ENCODE results near the gene CUEDC1. TPM values are rescaled to one million over a fixed set of nuclear protein-coding genes. Genes with fewer than 3 reads are reported as not detected.

CUEDC1 gene
- total and polyA plus RNA-seq, 2 of the 13 experiments (the other 11 are each of a cell fraction or from before 2014, with no cell fraction given): 7.4 to 12.9 TPM

- no peak for TF ChIP-seq ZNF382 (CRISPR knock-in tag; IDR thresholded peaks at IDR 0.05; ENCODE audit: borderline replicate concordance)
- TF ChIP-seq AKAP8 (CRISPR knock-in tag; IDR thresholded peaks at IDR 0.05): peak; percentile 97
- peak; percentile 88; the same call in 1 of the 2 replicates for TF ChIP-seq DR1 (CRISPR knock-in tag; IDR thresholded peaks at IDR 0.05)
- TF ChIP-seq ATF2 (CRISPR knock-in tag; IDR thresholded peaks at IDR 0.05): peak; percentile 96
- peak; percentile 61; the same call in 1 of the 2 replicates for TF ChIP-seq HMG20A (CRISPR knock-in tag; IDR thresholded peaks at IDR 0.05; ENCODE audit: borderline replicate concordance)
- TF ChIP-seq ZNF737 (CRISPR knock-in tag; IDR thresholded peaks at IDR 0.05; ENCODE audit: borderline replicate concordance): peak; percentile 78; the same call in 1 of the 2 replicates
- TF ChIP-seq HMGXB3 (CRISPR knock-in tag; IDR thresholded peaks at IDR 0.05; ENCODE audit: borderline replicate concordance): peak; percentile 97; the same call in 1 of the 2 replicates
- peak; percentile 87 for TF ChIP-seq ZNF724P (CRISPR knock-in tag; IDR thresholded peaks at IDR 0.05; ENCODE audit: borderline replicate concordance)
- TF ChIP-seq ZFP91 (CRISPR knock-in tag; IDR thresholded peaks at IDR 0.05; ENCODE audit: borderline replicate concordance): peak; percentile 98
- peak; percentile 99 for TF ChIP-seq PHF20 (CRISPR knock-in tag; IDR thresholded peaks at IDR 0.05)
- peak; percentile 100 for TF ChIP-seq ZNF619 (CRISPR knock-in tag; IDR thresholded peaks at IDR 0.05)
- peak; percentile 80 for TF ChIP-seq FOSL2 (CRISPR knock-in tag; IDR thresholded peaks at IDR 0.05)
- 0 out of 2 replicates have a peak, but pooled peaks have one; percentile 57 for TF ChIP-seq SATB2 (CRISPR knock-in tag; IDR thresholded peaks at IDR 0.05)
- no peak for TF ChIP-seq PLRG1 (conservative IDR thresholded peaks at IDR 0.05)
- peak; percentile 95 for TF ChIP-seq RXRB (CRISPR knock-in tag; IDR thresholded peaks at IDR 0.05; ENCODE audit: borderline replicate concordance)
- 0 out of 2 replicates have a peak, but pooled peaks have one; percentile 94 for TF ChIP-seq ZNF235 (CRISPR knock-in tag; IDR thresholded peaks at IDR 0.05; ENCODE audit: borderline replicate concordance)
- no peak; the same call in none of the 2 replicates for TF ChIP-seq ZNF564 (CRISPR knock-in tag; IDR thresholded peaks at IDR 0.05)
- TF ChIP-seq SIX4 (CRISPR knock-in tag; IDR thresholded peaks at IDR 0.05): peak; percentile 90
- TF ChIP-seq KAT2B (IDR thresholded peaks at IDR 0.05; ENCODE audit: borderline replicate concordance, low read depth, low read length): no peak
- TF ChIP-seq NCOA5 (CRISPR knock-in tag; IDR thresholded peaks at IDR 0.05): no peak
- peak; percentile 74 for TF ChIP-seq NFYC (CRISPR knock-in tag; IDR thresholded peaks at IDR 0.05)
- TF ChIP-seq ZNF670 (CRISPR knock-in tag; IDR thresholded peaks at IDR 0.05; ENCODE audit: borderline replicate concordance): peak; percentile 97
Observed at GRCh38 chr17:57849874-57850754, 105.1 kb downstream of the CUEDC1 start, which contains the start of gene MRPS23 (continued).

All from HepG2 (cell line).